Ovary (tissue), 9 donors: ENCODE measurements around the gene TMEM270. TPM values are rescaled to one million over a fixed set of nuclear protein-coding genes. Genes with fewer than 3 reads are reported as not detected.
A peak's percentile ranks its signal among the peaks of the same experiment; 100 is the strongest.

Source experiments
- DNase-seq, 5 donors: peaks; one replicate each; pipeline ENCODE4 v3.0.0-alpha.2; 2019 to 2020
- H3K27ac ChIP-seq, 2 donors: fragments of 200-600 bp; one replicate each; pipeline versions ENCODE4 v1.5.1 to v1.8.0; 2019 to 2022
- H3K27me3 ChIP-seq: fragments of 200-600 bp; one replicate; pipeline ENCODE4 v1.8.0; 2022
- H3K36me3 ChIP-seq: fragments of 200-600 bp; sonication (generic); one replicate; pipeline ENCODE4 v1.5.1; 2019
- H3K4me1 ChIP-seq: one replicate; pipeline ENCODE4 v1.8.1; 2013; ENCODE audit warnings: mild to moderate bottlenecking, moderate library complexity; ENCODE audit not compliant: insufficient read depth
- H3K4me3 ChIP-seq: fragments of 200-600 bp; sonication (generic); one replicate; pipeline ENCODE4 v1.5.1; 2017
- H3K9me3 ChIP-seq, 2 donors: fragments of 200-600 bp in 1 of 2; sonication (generic) in 1 of 2; one replicate each; pipeline versions ENCODE4 v1.5.1 to v1.8.1; 2013 to 2019; ENCODE audit warnings: mild to moderate bottlenecking in 1 of 2, moderate library complexity in 1 of 2
- CTCF ChIP-seq, 3 donors: fragments of 450-650 bp in 2 of 3; fragments of 200-600 bp in 1 of 3; IDR thresholded peaks; one replicate each; pipeline versions ENCODE4 v1.5.1 to v1.8.0; 2016 to 2022; ENCODE audit warnings: antibody characterized with exemption in 3 of 3, mild to moderate bottlenecking in 1 of 3
- EP300 ChIP-seq: sonication (generic); formaldehyde crosslinking; IDR thresholded peaks from one replicate; pipeline ENCODE4 v1.6.1; 2017; ENCODE audit warnings: antibody characterized with exemption
- POLR2A ChIP-seq: fragments of 450-650 bp; IDR thresholded peaks from one replicate; pipeline ENCODE4 v1.6.1; 2017; ENCODE audit warnings: antibody characterized with exemption, mild to moderate bottlenecking, moderate library complexity
- WGBS, 3 donors: extraction: QIAGEN DNeasy Blood & Tissue Kit in 1 of 3; methylation state at CpG; one replicate each; pipeline versions ENCODE4 v1.1.5 to v1.1.7; 2013 to 2017; 5-methylcytosine and 5-hydroxymethylcytosine counted together
- intact Hi-C, 4 donors: fragments of 100-400 bp; cut with DNase I; formaldehyde crosslinking; loops; one replicate each; pipeline versions ENCODE4 v1.11.0 to v1.15.1; 2022 to 2023
- polyA plus RNA-seq, 2 donors: library from polyadenylated mRNA; stranded (reverse); fragments of 200-250 nt in 1 of 2; fragments of 350-450 nt in 1 of 2; fragmentation: Illumina TruSeq in 1 of 2; extraction: RNeasy Lipid Tissue Mini Kit (QIAGEN cat#74804) in 1 of 2; gene quantifications; one replicate each; pipeline ENCODE4 v1.2.3, GENCODE V29; 2013 to 2014
- total RNA-seq, 7 donors: library from RNA; depleted of rRNA in 2 of 7; stranded (reverse); fragments of >200 nt in 2 of 7; fragmentation: NEBNext Ultra II Directional in 3 of 7; extraction: Animal tissue kit (Norgen Biotek cat#: 25700) in 3 of 7; gene quantifications; one replicate each; pipeline versions ENCODE4 v1.1.0 to v1.2.4, GENCODE V29; 2016 to 2023
- donor health status: DM: no; HTN: no; CAD: no; lungs with moderate emphysema.
- donor health status: DM: no; HTN: no; CAD: no.
- donor health status: Bipolar disorder and iron deficiency.
- donor health status: DM: yes; HTN: yes; CAD: no.
- donor health status: DM: no; HTN: no; CAD: no.
- donor health status: DM: yes; HTN: yes; CAD: no.

TMEM270 gene
- total and polyA plus RNA-seq, 9 donors: 0.34 TPM; not detected in 8

- H3K4me1 ChIP-seq: no peaks in the 10 kb centered on the region
- 80 to 82% (median 80%) methylated on average over 15 of the region's 15 CpGs for WGBS, 3 donors
- intact Hi-C loops: no loop called here
- no peaks in the 10 kb centered on the region for H3K36me3 ChIP-seq
- TF ChIP-seq EP300: no peak
- no peak for TF ChIP-seq CTCF (IDR thresholded peaks at IDR 0.05)
- no peak for TF ChIP-seq POLR2A
- DNase-seq: peak in 1 of 5 donors; percentile 9
- no peaks in the 10 kb centered on the region for H3K9me3 ChIP-seq
- H3K27ac ChIP-seq: no peak overlapping the region
- no peak overlapping the region for H3K4me3 ChIP-seq
- no peaks in the 10 kb centered on the region for H3K27me3 ChIP-seq
Measured at GRCh38 chr7:73903321-73904218, 42.6 kb downstream of the TMEM270 start.

GRCh38 chr7:73904219-73905137, 43.5 kb downstream of the TMEM270 start:
- no peaks in the 10 kb centered on the region for H3K36me3 ChIP-seq
- 48 to 60% (median 57%) methylated on average over 24 of the region's 24 CpGs for WGBS, 3 donors
- intact Hi-C loops: no loop called here
- TF ChIP-seq CTCF (IDR thresholded peaks at IDR 0.05): no peak
- no peak for TF ChIP-seq EP300
- no peak for TF ChIP-seq POLR2A
- no peaks in the 10 kb centered on the region for H3K4me1 ChIP-seq
- no peak overlapping the region for H3K27ac ChIP-seq
- H3K27me3 ChIP-seq: no peaks in the 10 kb centered on the region
- DNase-seq: peak in 1 of 5 donors; percentile 27
- no peak overlapping the region for H3K4me3 ChIP-seq
- H3K9me3 ChIP-seq: no peaks in the 10 kb centered on the region

GRCh38 chr7:73905360-73905759, 44.4 kb downstream of the TMEM270 start:
- no peak overlapping the region for H3K4me3 ChIP-seq
- intact Hi-C loops: no loop called here
- TF ChIP-seq EP300 (no peak), POLR2A (no peak), CTCF (IDR thresholded peaks at IDR 0.05) (no peak)
- no peaks in the 10 kb centered on the region for H3K27me3 ChIP-seq
- no peaks in the 10 kb centered on the region for H3K9me3 ChIP-seq
- no peaks in the 10 kb centered on the region for H3K4me1 ChIP-seq
- H3K36me3 ChIP-seq: no peaks in the 10 kb centered on the region
- 91 to 92% (median 92%) methylated on average over 15 of the region's 15 CpGs for WGBS, 3 donors
- no peak overlapping the region for H3K27ac ChIP-seq
- DNase-seq: peak in 1 of 5 donors; percentile 13

- intact Hi-C loops: no loop called here
- H3K9me3 ChIP-seq: no peaks in the 10 kb centered on the region
- 86 to 92% (median 89%) methylated on average over 13 of the region's 13 CpGs for WGBS, 3 donors
- TF ChIP-seq POLR2A: no peak
- DNase-seq: peak in 1 of 5 donors; percentile 8
- no peaks in the 10 kb centered on the region for H3K4me1 ChIP-seq
- H3K27ac ChIP-seq: no peak overlapping the region
- no peaks in the 10 kb centered on the region for H3K36me3 ChIP-seq
- no peak overlapping the region for H3K4me3 ChIP-seq
- H3K27me3 ChIP-seq: no peaks in the 10 kb centered on the region
Measured at GRCh38 chr7:73906874-73907273, 45.9 kb downstream of the TMEM270 start.
